Ishikawa (cell line): Measurements from ENCODE around the gene PEX26.

Source experiments
- CEBPB ChIP-seq: IDR thresholded peaks from 2 replicates; pipeline ENCODE4 v1.6.1; 2012
- CREB1 ChIP-seq: IDR thresholded peaks from 2 replicates; pipeline ENCODE4 v1.6.1; 2012; ENCODE audit warnings: low read depth
- EGR1 ChIP-seq: IDR thresholded peaks from 2 replicates; pipeline ENCODE4 v1.6.1; 2012
- EP300 ChIP-seq: IDR thresholded peaks from 2 replicates; pipeline ENCODE4 v1.6.1; 2012; ENCODE audit warnings: borderline replicate concordance
- FOXM1 ChIP-seq: IDR thresholded peaks from 2 replicates; pipeline ENCODE4 v1.6.1; 2012; ENCODE audit warnings: low read depth, borderline replicate concordance
- NFIC ChIP-seq: IDR thresholded peaks from 2 replicates; pipeline ENCODE4 v1.6.1; 2012
- RAD21 ChIP-seq: IDR thresholded peaks from 2 replicates; pipeline ENCODE4 v1.6.1; 2012; ENCODE audit warnings: low read depth
- TAF1 ChIP-seq: IDR thresholded peaks from 2 replicates; pipeline ENCODE4 v1.6.1; 2012; ENCODE audit warnings: low read depth, mild to moderate bottlenecking
- TCF12 ChIP-seq: IDR thresholded peaks from 2 replicates; pipeline ENCODE4 v1.6.1; 2012; ENCODE audit warnings: low read depth
- TEAD4 ChIP-seq: IDR thresholded peaks from 2 replicates; pipeline ENCODE4 v1.6.1; 2012
- YY1 ChIP-seq: IDR thresholded peaks from 2 replicates; pipeline ENCODE4 v1.6.1; 2012; ENCODE audit warnings: low read depth
- ZBTB7A ChIP-seq: IDR thresholded peaks from 2 replicates; pipeline ENCODE4 v1.6.1; 2012; ENCODE audit warnings: low read depth
- TF ChIP-seq, protein P1 (sequence below): IDR thresholded peaks from 2 replicates; pipeline ENCODE4 v1.6.1; 2012; ENCODE audit warnings: low read depth, mild to moderate bottlenecking
- TF ChIP-seq, protein P2 (sequence below): IDR thresholded peaks from 2 replicates; pipeline ENCODE4 v1.6.1; 2012
- TF ChIP-seq, protein P3 (sequence below): IDR thresholded peaks from 2 replicates; pipeline ENCODE4 v1.6.1; 2012

PEX26 gene

GRCh38 chr22:18033204-18033998 is 44.4 kb upstream of the PEX26 start:
- TF ChIP-seq TCF12: no peak
- TF ChIP-seq, protein P1, sequence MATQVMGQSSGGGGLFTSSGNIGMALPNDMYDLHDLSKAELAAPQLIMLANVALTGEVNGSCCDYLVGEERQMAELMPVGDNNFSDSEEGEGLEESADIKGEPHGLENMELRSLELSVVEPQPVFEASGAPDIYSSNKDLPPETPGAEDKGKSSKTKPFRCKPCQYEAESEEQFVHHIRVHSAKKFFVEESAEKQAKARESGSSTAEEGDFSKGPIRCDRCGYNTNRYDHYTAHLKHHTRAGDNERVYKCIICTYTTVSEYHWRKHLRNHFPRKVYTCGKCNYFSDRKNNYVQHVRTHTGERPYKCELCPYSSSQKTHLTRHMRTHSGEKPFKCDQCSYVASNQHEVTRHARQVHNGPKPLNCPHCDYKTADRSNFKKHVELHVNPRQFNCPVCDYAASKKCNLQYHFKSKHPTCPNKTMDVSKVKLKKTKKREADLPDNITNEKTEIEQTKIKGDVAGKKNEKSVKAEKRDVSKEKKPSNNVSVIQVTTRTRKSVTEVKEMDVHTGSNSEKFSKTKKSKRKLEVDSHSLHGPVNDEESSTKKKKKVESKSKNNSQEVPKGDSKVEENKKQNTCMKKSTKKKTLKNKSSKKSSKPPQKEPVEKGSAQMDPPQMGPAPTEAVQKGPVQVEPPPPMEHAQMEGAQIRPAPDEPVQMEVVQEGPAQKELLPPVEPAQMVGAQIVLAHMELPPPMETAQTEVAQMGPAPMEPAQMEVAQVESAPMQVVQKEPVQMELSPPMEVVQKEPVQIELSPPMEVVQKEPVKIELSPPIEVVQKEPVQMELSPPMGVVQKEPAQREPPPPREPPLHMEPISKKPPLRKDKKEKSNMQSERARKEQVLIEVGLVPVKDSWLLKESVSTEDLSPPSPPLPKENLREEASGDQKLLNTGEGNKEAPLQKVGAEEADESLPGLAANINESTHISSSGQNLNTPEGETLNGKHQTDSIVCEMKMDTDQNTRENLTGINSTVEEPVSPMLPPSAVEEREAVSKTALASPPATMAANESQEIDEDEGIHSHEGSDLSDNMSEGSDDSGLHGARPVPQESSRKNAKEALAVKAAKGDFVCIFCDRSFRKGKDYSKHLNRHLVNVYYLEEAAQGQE: no peak
- no peak for TF ChIP-seq ZBTB7A
- no peak for TF ChIP-seq TAF1
- TF ChIP-seq RAD21: no peak
- TF ChIP-seq YY1: no peak
- TF ChIP-seq EP300: no peak
- no peak for TF ChIP-seq EGR1
- no peak for TF ChIP-seq TEAD4
- no peak for TF ChIP-seq CEBPB
- no peak for TF ChIP-seq NFIC
- no peak for TF ChIP-seq CREB1
- no peak for TF ChIP-seq FOXM1
- TF ChIP-seq, protein P2, sequence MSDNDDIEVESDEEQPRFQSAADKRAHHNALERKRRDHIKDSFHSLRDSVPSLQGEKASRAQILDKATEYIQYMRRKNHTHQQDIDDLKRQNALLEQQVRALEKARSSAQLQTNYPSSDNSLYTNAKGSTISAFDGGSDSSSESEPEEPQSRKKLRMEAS: no peak
- TF ChIP-seq, protein P3, sequence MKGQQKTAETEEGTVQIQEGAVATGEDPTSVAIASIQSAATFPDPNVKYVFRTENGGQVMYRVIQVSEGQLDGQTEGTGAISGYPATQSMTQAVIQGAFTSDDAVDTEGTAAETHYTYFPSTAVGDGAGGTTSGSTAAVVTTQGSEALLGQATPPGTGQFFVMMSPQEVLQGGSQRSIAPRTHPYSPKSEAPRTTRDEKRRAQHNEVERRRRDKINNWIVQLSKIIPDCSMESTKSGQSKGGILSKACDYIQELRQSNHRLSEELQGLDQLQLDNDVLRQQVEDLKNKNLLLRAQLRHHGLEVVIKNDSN: no peak

DNA sequence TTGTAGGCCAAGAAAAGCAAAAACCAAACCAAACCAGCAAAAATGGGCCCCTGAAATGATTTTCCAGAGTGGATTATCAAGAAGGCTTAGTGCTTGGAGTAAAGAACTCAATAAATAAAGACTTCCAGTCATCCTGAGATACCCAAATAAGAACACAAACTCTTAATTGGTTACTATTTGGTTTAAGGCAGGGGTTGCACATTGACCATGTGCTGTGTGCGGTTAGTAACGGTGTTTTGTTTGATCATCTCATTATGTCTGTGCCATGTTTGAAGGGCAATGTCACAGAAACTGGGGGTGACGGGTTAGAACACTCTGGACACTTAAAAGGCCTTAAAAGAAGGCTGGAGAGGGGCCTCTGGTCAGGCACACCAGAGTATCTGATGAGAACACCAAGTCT is 43.7 kb upstream of the PEX26 start:
- no peak for TF ChIP-seq RAD21
- TF ChIP-seq YY1: no peak
- TF ChIP-seq CEBPB: no peak
- TF ChIP-seq TAF1: no peak
- TF ChIP-seq EGR1: no peak
- no peak for TF ChIP-seq TEAD4
- TF ChIP-seq EP300: no peak

- no peak for TF ChIP-seq YY1
- TF ChIP-seq FOXM1: no peak
- peak; percentile 95 for TF ChIP-seq CEBPB
- TF ChIP-seq RAD21: no peak
- TF ChIP-seq, protein P2: peak; percentile 72
- no peak; the same call in 1 of the 2 replicates for TF ChIP-seq TEAD4
- peak; percentile 46; the same call in 1 of the 2 replicates for TF ChIP-seq CREB1
- TF ChIP-seq, protein P1: no peak
- peak; percentile 87 for TF ChIP-seq NFIC
- TF ChIP-seq TCF12: no peak
- TF ChIP-seq, protein P3: no peak
- TF ChIP-seq ZBTB7A: no peak
- TF ChIP-seq EGR1: no peak
- TF ChIP-seq EP300: no peak
- no peak for TF ChIP-seq TAF1
Observed at GRCh38 chr22:18035751-18036150, 42.0 kb upstream of the PEX26 start.

- TF ChIP-seq CEBPB (no peak), CREB1 (no peak), TEAD4 (no peak), TCF12 (no peak), TAF1 (no peak), EP300 (no peak), FOXM1 (no peak), YY1 (no peak), NFIC (no peak), ZBTB7A (no peak), EGR1 (no peak), RAD21 (no peak)
- TF ChIP-seq, protein P3: no peak
- TF ChIP-seq, protein P1: no peak
- TF ChIP-seq, protein P2: no peak
Observed at GRCh38 chr22:18042685-18043084, 35.1 kb upstream of the PEX26 start.
